ENCODE measurements around the gene C5orf15. TPM values are rescaled to one million over a fixed set of nuclear protein-coding genes. Genes with fewer than 3 reads are reported as not detected.

The C5orf15 gene
- total RNA-seq, 2 donors from 2014 or later: 39.5 to 56.1 TPM

DNA sequence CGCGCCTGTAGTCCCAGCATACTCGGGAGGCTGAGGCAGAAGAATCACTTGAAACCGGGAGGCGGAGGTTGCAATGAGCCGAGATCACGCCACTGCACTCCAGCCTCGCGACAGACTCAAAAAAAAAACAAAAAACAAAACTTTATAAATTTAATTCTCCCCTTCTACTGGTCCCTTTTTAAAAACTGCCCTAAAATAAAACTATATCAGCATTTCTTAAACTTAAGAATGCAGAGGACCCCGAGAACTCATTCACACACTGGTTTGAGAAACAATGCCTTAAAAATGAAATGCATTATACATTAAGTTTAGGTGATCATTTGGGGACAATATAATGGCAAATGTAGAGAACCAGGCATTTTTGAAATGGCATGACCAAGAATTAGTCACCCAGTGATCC lies 2.3 kb downstream of the C5orf15 start:
- Histone ChIP-seq H3K9me3 (no peaks in the 10 kb centered on the region), H3K4me3 (no peak overlapping the region), H3K27ac (no peak overlapping the region), H3K36me3 (no peaks in the 10 kb centered on the region), H3K4me1 (ENCODE audit: control insufficient read depth in 1 of 2, low read depth in 2 of 2) (peaks cover 16 to 42% of the 10 kb centered on the region in 2 donors), H3K27me3 (replicated peaks; ENCODE audit: insufficient read depth) (no peaks in the 10 kb centered on the region)
- no peak for ATAC-seq (ENCODE audit: insufficient number of reproducible peaks, low FRiP score, low read depth)
- no peak for DNase-seq (ENCODE audit: low spot score)
- TF ChIP-seq, protein P1, sequence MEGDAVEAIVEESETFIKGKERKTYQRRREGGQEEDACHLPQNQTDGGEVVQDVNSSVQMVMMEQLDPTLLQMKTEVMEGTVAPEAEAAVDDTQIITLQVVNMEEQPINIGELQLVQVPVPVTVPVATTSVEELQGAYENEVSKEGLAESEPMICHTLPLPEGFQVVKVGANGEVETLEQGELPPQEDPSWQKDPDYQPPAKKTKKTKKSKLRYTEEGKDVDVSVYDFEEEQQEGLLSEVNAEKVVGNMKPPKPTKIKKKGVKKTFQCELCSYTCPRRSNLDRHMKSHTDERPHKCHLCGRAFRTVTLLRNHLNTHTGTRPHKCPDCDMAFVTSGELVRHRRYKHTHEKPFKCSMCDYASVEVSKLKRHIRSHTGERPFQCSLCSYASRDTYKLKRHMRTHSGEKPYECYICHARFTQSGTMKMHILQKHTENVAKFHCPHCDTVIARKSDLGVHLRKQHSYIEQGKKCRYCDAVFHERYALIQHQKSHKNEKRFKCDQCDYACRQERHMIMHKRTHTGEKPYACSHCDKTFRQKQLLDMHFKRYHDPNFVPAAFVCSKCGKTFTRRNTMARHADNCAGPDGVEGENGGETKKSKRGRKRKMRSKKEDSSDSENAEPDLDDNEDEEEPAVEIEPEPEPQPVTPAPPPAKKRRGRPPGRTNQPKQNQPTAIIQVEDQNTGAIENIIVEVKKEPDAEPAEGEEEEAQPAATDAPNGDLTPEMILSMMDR (IDR thresholded peaks at IDR 0.05): no peak

DNA sequence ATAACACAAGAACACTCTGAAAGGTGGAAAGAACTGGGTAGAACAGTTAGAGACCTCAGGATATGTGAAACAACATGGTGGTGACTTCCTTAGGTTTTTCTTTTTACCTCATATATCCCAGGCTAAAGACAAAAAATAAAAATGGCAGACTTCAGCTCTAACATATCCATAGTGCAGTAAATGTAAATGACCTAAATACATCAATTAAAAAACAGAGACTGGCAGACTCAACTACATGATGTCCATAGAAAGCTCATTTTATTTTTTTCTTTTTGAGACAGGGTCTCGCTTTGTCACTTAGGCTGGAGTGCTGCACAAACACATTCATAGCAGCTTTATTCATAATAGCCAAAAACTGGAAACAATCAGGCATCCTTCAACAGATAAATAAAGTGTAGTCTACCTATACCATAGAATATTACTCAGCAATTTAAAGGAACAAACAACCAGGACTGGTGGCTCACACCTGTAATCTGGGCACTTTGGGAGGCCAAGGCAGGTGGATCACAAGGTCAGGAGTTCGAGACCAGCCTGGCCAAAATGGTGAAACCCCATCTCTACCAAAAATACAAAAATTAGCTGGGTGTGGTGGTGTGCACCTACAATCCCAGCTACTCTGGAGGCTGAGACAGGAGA lies 4.8 kb downstream of the C5orf15 start:
- Histone ChIP-seq H3K9me3 (no peaks in the 10 kb centered on the region), H3K4me1 (ENCODE audit: control insufficient read depth in 1 of 2, low read depth in 2 of 2) (peaks cover 10 to 32% of the 10 kb centered on the region in 2 donors), H3K36me3 (no peaks in the 10 kb centered on the region), H3K27ac (peak overlapping the region; percentile 41 to 42), H3K27me3 (replicated peaks; ENCODE audit: insufficient read depth) (no peaks in the 10 kb centered on the region), H3K4me3 (no peak overlapping the region)
- DNase-seq (ENCODE audit: low spot score) (no peak), ATAC-seq (ENCODE audit: insufficient number of reproducible peaks, low FRiP score, low read depth) (no peak)
- TF ChIP-seq, protein P1 (IDR thresholded peaks at IDR 0.05): no peak

DNA sequence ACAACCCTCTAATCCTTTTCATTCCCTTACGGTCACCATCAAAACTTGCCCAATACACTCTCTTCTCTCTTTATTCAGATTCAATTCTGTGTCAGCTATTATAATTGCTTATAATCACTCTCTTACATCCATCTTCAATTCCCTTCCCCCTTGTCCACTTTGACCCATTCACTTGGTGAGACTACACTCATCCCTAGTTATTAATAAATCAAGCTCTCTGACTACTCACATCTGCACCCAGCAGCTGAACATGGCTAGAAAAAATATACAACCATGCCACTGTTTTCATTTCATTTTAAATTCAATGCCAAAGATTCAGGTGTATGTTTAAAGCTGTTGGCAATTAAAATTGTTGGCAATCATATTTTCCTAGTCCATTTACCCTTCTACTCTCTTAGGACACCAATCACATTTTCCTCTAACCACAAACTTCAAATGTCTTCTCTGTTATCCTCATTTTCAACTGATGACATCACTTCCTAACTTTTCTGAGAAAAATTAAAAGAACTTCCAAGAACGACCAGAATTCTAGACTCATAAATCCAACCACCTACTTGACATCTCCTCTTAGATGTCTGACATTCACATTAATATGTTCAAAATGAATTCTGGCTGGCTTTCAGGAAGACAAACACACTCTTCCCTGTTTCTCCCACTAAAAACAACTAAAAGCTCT lies 5.5 kb downstream of the C5orf15 start:
- TF ChIP-seq, protein P1 (IDR thresholded peaks at IDR 0.05): no peak
- peak overlapping the region; percentile 41 to 42 for H3K27ac ChIP-seq
- no peaks in the 10 kb centered on the region for H3K27me3 ChIP-seq (replicated peaks; ENCODE audit: insufficient read depth)
- ATAC-seq (ENCODE audit: insufficient number of reproducible peaks, low FRiP score, low read depth) (no peak), DNase-seq (ENCODE audit: low spot score) (no peak)
- no peaks in the 10 kb centered on the region for H3K9me3 ChIP-seq
- peaks cover 10 to 32% of the 10 kb centered on the region in 2 donors for H3K4me1 ChIP-seq (ENCODE audit: control insufficient read depth in 1 of 2, low read depth in 2 of 2)
- H3K36me3 ChIP-seq: no peaks in the 10 kb centered on the region
- H3K4me3 ChIP-seq: no peak overlapping the region

DNA sequence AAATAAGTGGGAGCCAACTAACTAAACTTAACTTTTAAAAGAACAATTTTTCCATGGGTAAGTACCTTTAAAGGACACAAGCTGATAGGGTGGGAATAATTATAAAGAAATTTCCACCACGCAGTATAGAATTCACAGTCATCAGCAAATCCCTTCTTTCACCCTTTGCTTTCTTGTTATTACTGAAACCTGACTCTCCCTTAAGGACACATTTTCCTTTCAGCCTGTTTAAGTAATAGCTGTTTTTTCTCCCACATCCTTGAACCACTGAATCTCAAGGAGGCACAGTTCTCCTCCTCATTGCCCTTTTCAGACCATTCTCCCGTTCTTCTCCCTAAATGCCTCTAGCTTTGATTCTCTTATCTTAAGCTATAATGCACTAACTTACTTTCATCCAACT lies 6.3 kb downstream of the C5orf15 start:
- DNase-seq (ENCODE audit: low spot score) (no peak), ATAC-seq (ENCODE audit: insufficient number of reproducible peaks, low FRiP score, low read depth) (no peak)
- Histone ChIP-seq H3K36me3 (no peaks in the 10 kb centered on the region), H3K4me3 (no peak overlapping the region), H3K27ac (peak overlapping the region in 1 of 2 donors; percentile 41), H3K4me1 (ENCODE audit: control insufficient read depth in 1 of 2, low read depth in 2 of 2) (peaks cover 8 to 26% of the 10 kb centered on the region in 2 donors), H3K27me3 (replicated peaks; ENCODE audit: insufficient read depth) (no peaks in the 10 kb centered on the region), H3K9me3 (no peaks in the 10 kb centered on the region)
- TF ChIP-seq, protein P1 (IDR thresholded peaks at IDR 0.05): no peak

DNA sequence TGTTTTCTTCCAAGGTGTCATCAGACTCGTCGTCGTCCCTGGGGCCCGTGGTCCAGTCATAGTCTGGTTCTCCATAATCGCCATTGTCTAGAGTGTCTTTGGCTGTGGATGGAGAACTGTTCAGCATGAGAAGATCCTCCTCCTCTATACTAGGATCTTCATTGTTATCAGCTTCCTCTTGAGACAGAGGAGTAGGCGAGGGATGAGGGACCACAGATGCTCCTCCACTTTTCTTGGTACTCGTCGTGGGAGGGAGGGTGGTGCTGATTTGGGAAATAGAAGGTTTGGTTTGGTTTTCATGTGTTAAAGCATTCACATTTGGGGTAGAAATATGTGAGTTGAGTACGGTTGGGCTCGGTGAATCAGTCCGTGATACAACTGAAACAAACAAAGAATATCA lies 8.8 kb downstream of the C5orf15 start:
- TF ChIP-seq, protein P1 (IDR thresholded peaks at IDR 0.05): no peak

More for the DNA sequence above, 8.8 kb downstream of the C5orf15 start:
- no peak overlapping the region for H3K27ac ChIP-seq
- H3K9me3 ChIP-seq: no peaks in the 10 kb centered on the region
- no peak overlapping the region for H3K4me3 ChIP-seq
- peaks cover 6% of the 10 kb centered on the region for H3K36me3 ChIP-seq
- ATAC-seq (ENCODE audit: insufficient number of reproducible peaks, low FRiP score, low read depth) (no peak), DNase-seq (ENCODE audit: low spot score) (no peak)
- no peaks in the 10 kb centered on the region for H3K27me3 ChIP-seq (replicated peaks; ENCODE audit: insufficient read depth)
- H3K4me1 ChIP-seq (ENCODE audit: control insufficient read depth in 1 of 2, low read depth in 2 of 2): peaks cover 4 to 21% of the 10 kb centered on the region in 2 donors

Measured in thoracic aorta (tissue), 2 donors.